HG03039 (cell line): ENCODE results near the gene ASTN2.

ENCODE experiments used
- ATAC-seq: cut with Tn5 transposase; IDR thresholded peaks from one replicate; pipeline ENCODE4 v1.9.1; 2021; ENCODE audit warnings: mild to moderate bottlenecking, moderate library complexity; ENCODE audit not compliant: unreplicated experiment

ASTN2 gene

GRCh38 chr9:116452227-116452626, 962.6 kb downstream of the ASTN2 start:
- no peak for ATAC-seq

- ATAC-seq = no peak
These were observed 963.2 kb downstream of the ASTN2 start for GRCh38 chr9:116451500-116452115.

GRCh38 chr9:116450378-116451139, 964.3 kb downstream of the ASTN2 start:
- peak; percentile 87 for ATAC-seq

GRCh38 chr9:116449949-116450348, 964.9 kb downstream of the ASTN2 start:
- no peak for ATAC-seq

- no peak for ATAC-seq
These were observed 966.4 kb downstream of the ASTN2 start for GRCh38 chr9:116448431-116448830.

- no peak for ATAC-seq
These were observed 966.9 kb downstream of the ASTN2 start for GRCh38 chr9:116447934-116448333.

GRCh38 chr9:116442528-116442927, 972.3 kb downstream of the ASTN2 start:
- ATAC-seq = no peak

- no peak for ATAC-seq
These were observed 977.2 kb downstream of the ASTN2 start for GRCh38 chr9:116437411-116438370.

GRCh38 chr9:116436121-116436520, 978.7 kb downstream of the ASTN2 start:
- no peak for ATAC-seq

GRCh38 chr9:116435706-116436105, 979.2 kb downstream of the ASTN2 start:
- no peak for ATAC-seq

GRCh38 chr9:116434314-116434713, 980.5 kb downstream of the ASTN2 start:
- ATAC-seq = no peak

- ATAC-seq = no peak
These were observed 982.8 kb downstream of the ASTN2 start for GRCh38 chr9:116432051-116432450.

- ATAC-seq = no peak
These were observed 984.0 kb downstream of the ASTN2 start for GRCh38 chr9:116430849-116431248.

GRCh38 chr9:116425244-116425643, 989.6 kb downstream of the ASTN2 start:
- no peak for ATAC-seq

- no peak for ATAC-seq
These were observed 991.7 kb downstream of the ASTN2 start for GRCh38 chr9:116423149-116423548.

- ATAC-seq = no peak
These were observed 992.5 kb downstream of the ASTN2 start for GRCh38 chr9:116422119-116422979.

GRCh38 chr9:116420993-116421538, 993.8 kb downstream of the ASTN2 start:
- no peak for ATAC-seq

- ATAC-seq = no peak
These were observed 995.7 kb downstream of the ASTN2 start for GRCh38 chr9:116419181-116419580.

GRCh38 chr9:116417464-116417863, 997.4 kb downstream of the ASTN2 start:
- no peak for ATAC-seq

- ATAC-seq = no peak
These were observed 998.4 kb downstream of the ASTN2 start for GRCh38 chr9:116416421-116416820.
